IPS-NIHi7 (cell line): Measurements from ENCODE around the gene AOC1.
"Not testable (repeated sequence)": the region's sequence is repeated elsewhere in the genome, so short reads cannot be mapped to it uniquely, and the experiment has no call there.

Experiments
- DNase-seq: peaks from one replicate; pipeline ENCODE4 v3.0.0; 2012; ENCODE audit warnings: mixed read lengths; ENCODE audit errors: extremely low spot score

The AOC1 gene

DNA sequence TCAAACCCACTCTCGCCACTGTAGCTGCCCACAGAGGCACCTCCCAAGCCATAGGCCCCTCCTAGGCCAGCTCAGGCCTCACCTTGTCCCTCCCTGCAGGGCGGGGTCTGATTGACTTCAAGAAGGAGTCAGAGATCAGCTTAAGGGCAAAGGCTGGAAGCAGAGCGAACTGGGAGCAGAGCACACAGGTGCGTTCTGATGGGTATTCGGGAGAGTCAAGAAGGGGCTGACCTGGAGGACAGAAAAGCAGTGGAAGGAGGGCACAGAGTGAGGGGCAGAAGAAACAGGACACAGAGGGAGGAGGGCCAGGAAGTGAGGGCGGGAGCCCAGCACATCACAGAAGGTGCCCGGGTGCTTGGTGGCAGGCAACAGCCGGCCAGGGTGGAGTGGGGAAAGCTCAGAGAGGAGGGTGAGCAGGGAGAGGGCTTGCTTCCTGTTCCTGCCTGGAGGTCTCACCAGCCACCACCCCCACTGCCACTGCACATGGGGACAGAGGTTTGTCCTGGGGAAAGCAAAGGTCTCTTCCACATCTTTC, at the start of gene AOC1:
TSS of gene AOC1 (plus strand) at position 147 of the 535 bp plus-strand sequence. CDS start 3,954 bp downstream, outside the sequence.
- DNase-seq = no peak

DNA sequence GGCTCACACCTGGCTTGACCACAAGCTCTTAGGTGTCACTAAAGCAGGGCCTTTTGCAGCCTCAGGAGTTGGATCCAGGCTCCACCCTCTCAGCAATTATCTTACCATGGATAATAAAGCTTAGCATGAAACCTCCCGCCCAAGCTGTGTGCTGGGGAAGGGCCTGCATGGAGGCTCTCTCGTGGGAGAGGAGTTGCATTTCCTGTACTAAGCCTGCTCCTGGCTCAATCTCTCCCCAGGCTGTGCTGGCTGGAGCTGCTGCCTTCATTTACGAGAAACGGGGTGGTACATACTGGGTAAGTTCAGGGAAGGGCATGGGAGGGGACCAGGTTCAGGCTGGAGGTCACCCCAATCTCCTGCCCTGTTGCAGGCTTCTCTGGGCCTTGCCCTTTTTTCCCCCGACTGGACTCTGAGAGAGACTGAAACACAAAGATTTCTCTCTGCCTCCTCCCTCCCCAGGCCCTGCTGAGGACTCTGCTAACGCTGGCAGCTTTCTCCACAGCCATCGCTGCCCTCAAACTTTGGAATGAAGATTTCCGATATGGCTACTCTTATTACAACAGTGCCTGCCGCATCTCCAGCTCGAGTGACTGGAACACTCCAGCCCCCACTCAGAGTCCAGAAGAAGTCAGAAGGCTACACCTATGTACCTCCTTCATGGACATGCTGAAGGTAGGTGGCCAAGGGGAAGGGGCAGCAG, 49.0 kb upstream of the AOC1 start:
- no peak for DNase-seq

DNA sequence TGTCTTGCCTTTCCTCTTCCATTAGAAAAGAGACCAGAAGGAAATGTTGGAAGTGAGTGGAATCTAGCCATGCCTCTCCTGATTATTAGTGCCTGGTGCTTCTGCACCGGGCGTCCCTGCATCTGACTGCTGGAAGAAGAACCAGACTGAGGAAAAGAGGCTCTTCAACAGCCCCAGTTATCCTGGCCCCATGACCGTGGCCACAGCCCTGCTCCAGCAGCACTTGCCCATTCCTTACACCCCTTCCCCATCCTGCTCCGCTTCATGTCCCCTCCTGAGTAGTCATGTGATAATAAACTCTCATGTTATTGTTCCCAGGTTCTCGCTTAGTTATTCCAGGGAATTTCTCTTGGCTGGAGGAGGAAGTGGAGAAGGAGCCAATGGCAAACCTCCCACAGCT, 47.5 kb upstream of the AOC1 start:
- no peak for DNase-seq

DNA sequence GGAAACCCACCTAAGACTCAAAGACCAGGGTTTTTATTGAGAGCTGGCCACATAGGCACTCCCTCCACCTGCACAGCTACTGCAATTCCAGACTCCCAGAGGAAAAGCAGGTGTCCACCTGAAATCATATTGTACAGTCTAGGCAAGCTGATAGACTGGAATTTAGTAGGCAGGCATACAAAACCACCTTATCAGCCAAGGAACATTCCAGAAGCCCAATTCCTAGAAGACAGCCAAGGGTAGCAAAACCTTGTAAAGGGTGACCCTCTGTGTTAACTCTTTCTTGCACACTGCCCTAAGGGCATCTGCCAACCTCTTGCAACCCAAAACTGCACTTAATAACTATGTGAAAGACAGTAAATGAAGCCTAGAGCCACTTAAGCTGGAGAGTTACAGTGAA, 46.5 kb upstream of the AOC1 start:
- no peak for DNase-seq

- DNase-seq = no peak
Observed at GRCh38 chr7:150806454-150806853, 45.9 kb upstream of the AOC1 start.

DNA sequence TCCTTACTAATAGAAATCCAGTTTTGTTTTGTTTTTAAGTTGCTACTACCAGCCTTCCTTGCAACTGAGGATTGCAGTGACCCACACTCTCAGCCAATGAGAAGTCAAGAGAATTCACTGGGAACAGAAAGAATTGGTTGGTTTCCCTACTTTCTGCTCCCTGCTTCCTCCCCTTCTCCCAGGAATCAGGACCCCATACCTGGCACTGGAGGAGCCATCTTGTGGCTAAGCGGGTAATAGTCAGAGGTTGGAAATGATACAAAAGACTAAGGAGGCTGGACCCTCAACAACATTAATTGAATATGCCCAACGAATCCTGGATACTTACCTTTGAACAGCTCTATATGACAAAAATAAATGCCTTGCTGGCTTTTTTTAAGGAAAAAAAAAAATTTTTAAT, 45.5 kb upstream of the AOC1 start:
- peak; percentile 30 for DNase-seq

DNA sequence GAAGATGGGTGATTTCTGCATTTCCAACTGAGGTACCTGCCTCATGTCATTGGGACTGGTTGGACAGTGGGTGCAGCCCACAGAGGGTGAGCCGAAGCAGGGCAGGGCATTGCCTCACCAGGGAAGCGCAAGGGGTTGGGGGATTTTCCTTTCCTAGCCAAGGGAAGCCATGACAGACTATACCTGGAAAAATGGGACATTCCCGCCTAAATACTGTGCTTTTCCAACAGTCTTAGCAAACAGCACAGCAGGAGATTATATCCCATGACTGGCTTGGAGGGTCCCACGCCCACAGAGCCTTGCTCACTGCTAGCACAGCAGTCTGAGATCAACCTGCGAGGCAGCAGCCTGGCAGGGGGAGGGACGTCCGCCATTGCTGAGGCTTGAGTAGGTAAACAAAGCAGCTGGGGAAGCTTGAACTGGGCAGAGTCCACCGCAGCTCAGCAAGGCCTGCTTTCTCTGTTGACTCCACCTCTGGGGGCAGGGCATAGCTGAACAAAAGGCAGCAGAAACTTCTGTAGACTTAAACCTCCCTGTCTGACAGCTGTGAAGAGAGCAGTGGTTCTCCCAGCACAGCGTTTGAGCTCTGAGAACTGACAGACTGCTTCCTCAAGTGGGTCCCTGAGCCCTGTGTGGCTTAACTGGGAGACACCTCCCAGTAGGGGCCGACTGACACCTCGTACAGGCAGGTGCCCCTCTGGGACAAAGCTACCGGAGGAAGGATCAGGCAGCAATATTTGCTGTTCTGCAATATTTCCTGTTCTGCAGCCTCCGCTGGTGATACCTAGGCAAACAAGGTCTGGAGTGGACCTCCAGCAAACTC, 44.5 kb upstream of the AOC1 start:
- DNase-seq = not testable (repeated sequence)

- no peak for DNase-seq
Observed at GRCh38 chr7:150814328-150815001, 37.9 kb upstream of the AOC1 start.

DNA sequence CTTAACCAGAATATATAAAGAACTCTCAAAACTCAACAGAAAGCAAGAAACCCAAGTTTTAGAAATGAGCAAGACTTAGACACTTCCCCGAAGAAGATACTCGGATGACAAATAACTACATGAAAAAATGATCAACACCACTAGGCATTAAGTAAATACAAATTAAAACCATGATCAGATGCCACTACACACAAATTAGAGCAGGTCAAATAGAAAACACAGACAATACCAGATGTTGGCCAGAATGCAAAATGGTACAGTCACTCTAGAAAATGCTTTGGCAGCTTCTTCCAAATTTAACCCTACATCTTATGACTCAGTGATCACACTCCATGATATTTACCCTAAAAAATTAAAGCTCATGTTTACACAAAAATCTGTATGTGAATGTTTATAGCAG, 33.3 kb upstream of the AOC1 start:
- no peak for DNase-seq

- no peak for DNase-seq
Observed at GRCh38 chr7:150820148-150820547, 32.2 kb upstream of the AOC1 start.

- DNase-seq = no peak
Observed at GRCh38 chr7:150820578-150821198, 31.6 kb upstream of the AOC1 start.

- DNase-seq = no peak
Observed at GRCh38 chr7:150823043-150823442, 29.3 kb upstream of the AOC1 start.

- no peak for DNase-seq
Observed at GRCh38 chr7:150823484-150824126, 28.7 kb upstream of the AOC1 start.

- peak; percentile 39 for DNase-seq
Observed at GRCh38 chr7:150824379-150825177, 27.7 kb upstream of the AOC1 start.

GRCh38 chr7:150826061-150826849, 26.1 kb upstream of the AOC1 start:
- DNase-seq = no peak

DNA sequence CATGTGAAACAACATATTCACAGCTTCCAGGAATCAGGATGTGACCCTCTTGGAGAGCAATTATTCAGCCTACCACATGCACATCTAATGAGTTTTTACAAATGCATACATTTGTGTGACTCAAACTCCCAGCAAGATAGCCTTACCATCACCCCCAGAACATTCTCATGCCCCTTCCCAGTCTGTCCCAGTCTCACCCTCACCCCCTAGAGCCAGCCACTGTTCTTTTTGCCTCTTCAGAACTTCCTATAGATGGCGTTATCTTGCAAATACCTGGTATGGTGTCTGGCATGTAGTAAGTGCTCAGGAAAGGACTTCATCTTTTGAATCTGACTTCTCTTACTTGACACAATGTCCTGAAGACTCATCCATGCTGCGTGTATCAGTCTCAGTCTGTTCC, 23.9 kb upstream of the AOC1 start:
- DNase-seq = no peak

GRCh38 chr7:150829426-150829825, 22.9 kb upstream of the AOC1 start:
- DNase-seq = no peak

- no peak for DNase-seq
Observed at GRCh38 chr7:150830937-150831336, 21.4 kb upstream of the AOC1 start.

- DNase-seq = no peak
Observed at GRCh38 chr7:150831851-150832250, 20.5 kb upstream of the AOC1 start.

DNA sequence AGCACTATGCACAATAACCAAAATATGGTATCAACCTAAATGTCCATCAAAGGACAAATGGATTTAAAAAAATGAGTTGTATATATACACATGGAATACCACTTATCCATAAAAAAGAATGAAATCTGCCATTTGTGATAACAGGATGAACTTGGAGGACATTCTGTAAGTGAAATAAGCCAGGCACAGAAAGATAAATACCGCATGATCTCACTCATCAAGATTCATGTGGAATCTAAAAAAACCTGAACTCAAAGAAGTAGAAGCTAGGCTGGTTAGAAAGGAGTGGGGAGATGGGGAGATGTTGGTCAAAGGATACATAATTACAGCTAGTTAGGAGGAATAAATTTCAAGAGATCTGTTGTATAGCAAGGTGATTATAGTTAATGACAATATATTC, 17.3 kb upstream of the AOC1 start:
- DNase-seq = no peak
